WTC11 (cell line): Measurements from ENCODE around the gene UFL1. TPM values are rescaled to one million over a fixed set of nuclear protein-coding genes. Genes with fewer than 3 reads are reported as not detected.

Experiments used
- ATAC-seq: fragments of 200-7000 bp; cut with Tn5 transposase; 2 replicates; pipeline ENCODE4 v1.10.0; 2021; ENCODE audit warnings: mild to moderate bottlenecking, moderate library complexity
- CTCF ChIA-PET: fragments of 300-600 bp; sonication (Branson Sonifier 250); formaldehyde crosslinking; loops from one replicate; lab custom pipeline; 2021; ENCODE audit warnings: antibody characterized with exemption; lab: Charles Lee
- POLR2A ChIA-PET: fragments of 350-600 bp; sonication (Branson Sonifier 250); formaldehyde crosslinking; loops from one replicate; lab custom pipeline; 2021; ENCODE audit warnings: antibody characterized with exemption; lab: Charles Lee
- DNase-seq: peaks from one replicate; pipeline ENCODE4 v3.0.0; 2021; ENCODE audit warnings: low spot score
- H3K27ac Mint-ChIP-seq: 2 replicates; pipeline ENCODE4 v1.8.0; 2021; ENCODE audit warnings: mixed read lengths
- H3K27me3 Mint-ChIP-seq: 2 replicates; pipeline ENCODE4 v1.8.0; 2021; ENCODE audit warnings: low read depth, mild to moderate bottlenecking, moderate library complexity, mixed read lengths
- H3K36me3 Mint-ChIP-seq: 2 replicates; pipeline ENCODE4 v1.8.0; 2021; ENCODE audit warnings: mixed read lengths
- H3K4me1 Mint-ChIP-seq: 2 replicates; pipeline ENCODE4 v1.8.0; 2022; ENCODE audit warnings: mixed read lengths
- H3K4me3 Mint-ChIP-seq: 2 replicates; pipeline ENCODE4 v1.8.0; 2021; ENCODE audit warnings: mild to moderate bottlenecking, moderate library complexity, mixed read lengths
- H3K9me3 Mint-ChIP-seq: 2 replicates; pipeline ENCODE4 v1.8.0; 2021; ENCODE audit warnings: mixed read lengths
- ARID4B ChIP-seq: sonication (generic); formaldehyde crosslinking; IDR thresholded peaks from 2 replicates; pipeline ENCODE4 v1.8.0; 2023; ENCODE audit warnings: missing genetic modification reagents, mild to moderate bottlenecking, borderline replicate concordance
- ATF1 ChIP-seq: sonication (generic); formaldehyde crosslinking; IDR thresholded peaks from 2 replicates; pipeline ENCODE4 v1.8.1; 2023; ENCODE audit warnings: mild to moderate bottlenecking, moderate library complexity, missing genetic modification reagents
- ATF3 ChIP-seq: sonication (generic); formaldehyde crosslinking; conservative IDR thresholded peaks from 2 replicates; pipeline ENCODE4 v1.8.1; 2022; ENCODE audit warnings: mild to moderate bottlenecking, missing genetic modification reagents
- CTCF ChIP-seq: fragments of 200-600 bp; IDR thresholded peaks from 2 replicates; pipeline ENCODE4 v1.8.0; 2022; ENCODE audit warnings: antibody characterized with exemption
- E2F5 ChIP-seq: sonication (generic); formaldehyde crosslinking; IDR thresholded peaks from 2 replicates; pipeline ENCODE4 v1.8.1; 2022; ENCODE audit warnings: mild to moderate bottlenecking, moderate library complexity, missing genetic modification reagents
- EMX1 ChIP-seq: fragments of 250-450 bp; sonication (Bioruptor Pico); IDR thresholded peaks from 2 replicates; pipeline ENCODE4 v1.8.0; 2021; ENCODE audit warnings: mild to moderate bottlenecking
- FOXK1 ChIP-seq: sonication (generic); formaldehyde crosslinking; IDR thresholded peaks from 2 replicates; pipeline ENCODE4 v1.8.0; 2022; ENCODE audit warnings: mild to moderate bottlenecking, moderate library complexity, missing genetic modification reagents
- FOXP1 ChIP-seq: sonication (generic); formaldehyde crosslinking; IDR thresholded peaks from 2 replicates; pipeline ENCODE4 v1.8.0; 2022; ENCODE audit warnings: missing genetic modification reagents, mild to moderate bottlenecking, moderate library complexity, borderline replicate concordance
- GTF2I ChIP-seq: fragments of 250-450 bp; sonication (Bioruptor Pico); conservative IDR thresholded peaks from 2 replicates; pipeline ENCODE4 v1.4.0; 2021; ENCODE audit warnings: mild to moderate bottlenecking
- HMGXB4 ChIP-seq: sonication (generic); formaldehyde crosslinking; IDR thresholded peaks from 2 replicates; pipeline ENCODE4 v1.8.1; 2023; ENCODE audit warnings: mild to moderate bottlenecking, moderate library complexity, missing genetic modification reagents
- KAT7 ChIP-seq: sonication (generic); formaldehyde crosslinking; IDR thresholded peaks from 2 replicates; pipeline ENCODE4 v1.8.1; 2023; ENCODE audit warnings: missing genetic modification reagents, mild to moderate bottlenecking, borderline replicate concordance
- MAX ChIP-seq: sonication (generic); formaldehyde crosslinking; IDR thresholded peaks from 2 replicates; pipeline ENCODE4 v1.8.0; 2022; ENCODE audit warnings: mild to moderate bottlenecking, missing genetic modification reagents
- NR1H2 ChIP-seq: sonication (generic); formaldehyde crosslinking; IDR thresholded peaks from 2 replicates; pipeline ENCODE4 v1.9.0; 2021; ENCODE audit warnings: mild to moderate bottlenecking, moderate library complexity, missing genetic modification reagents
- RELA ChIP-seq: sonication (generic); formaldehyde crosslinking; IDR thresholded peaks from 2 replicates; pipeline ENCODE4 v1.8.1; 2022; ENCODE audit warnings: missing genetic modification reagents, mild to moderate bottlenecking, borderline replicate concordance
- STAT6 ChIP-seq: sonication (generic); formaldehyde crosslinking; conservative IDR thresholded peaks from 2 replicates; pipeline ENCODE4 v1.8.1; 2023; ENCODE audit warnings: mild to moderate bottlenecking, low read depth, missing genetic modification reagents, moderate library complexity
- ZBTB43 ChIP-seq: sonication (generic); formaldehyde crosslinking; IDR thresholded peaks from 2 replicates; pipeline ENCODE4 v1.8.1; 2023; ENCODE audit warnings: mild to moderate bottlenecking, missing genetic modification reagents
- ZNF281 ChIP-seq: sonication (generic); formaldehyde crosslinking; IDR thresholded peaks from 2 replicates; pipeline ENCODE4 v1.8.0; 2023; ENCODE audit warnings: mild to moderate bottlenecking, missing genetic modification reagents
- total RNA-seq: library from RNA; stranded (reverse); gene quantifications from 3 replicates; pipeline ENCODE4 v1.2.3, GENCODE V29; 2021

UFL1 gene
- total RNA-seq, 1 experiment from 2014 or later, result 15.3 TPM

GRCh38 chr6:96571551-96571950, 49.9 kb downstream of the UFL1 start:
- Mint-ChIP-seq H3K4me3 (no peak overlapping the region), H3K27ac (no peak overlapping the region), H3K9me3 (peaks cover 34% of the 10 kb centered on the region), H3K36me3 (peaks cover 32% of the 10 kb centered on the region), H3K27me3 (peaks cover 3% of the 10 kb centered on the region; the same call in 1 of the 2 replicates), H3K4me1 (peaks cover 24% of the 10 kb centered on the region)
- ATAC-seq (no peak), DNase-seq (no peak)
- ChIA-PET POLR2A (no interaction called here), CTCF (no interaction called here)
- TF ChIP-seq EMX1 (CRISPR knock-in tag), result no peak
- no peak for TF ChIP-seq ZBTB43 (CRISPR knock-in tag)
- no peak for TF ChIP-seq ATF1 (CRISPR knock-in tag)
- no peak for TF ChIP-seq NR1H2 (CRISPR knock-in tag)
- TF ChIP-seq E2F5 (CRISPR knock-in tag), result no peak
- TF ChIP-seq RELA, result no peak
- no peak for TF ChIP-seq ATF3 (CRISPR knock-in tag)
- TF ChIP-seq HMGXB4 (CRISPR knock-in tag), result no peak
- TF ChIP-seq CTCF, result no peak
- TF ChIP-seq ARID4B, result no peak
- TF ChIP-seq MAX (CRISPR knock-in tag), result no peak
- TF ChIP-seq KAT7 (CRISPR knock-in tag), result no peak

GRCh38 chr6:96575359-96575758, 53.8 kb downstream of the UFL1 start:
- 0 out of 2 replicates have a peak, but pooled peaks have one; percentile 36 for ATAC-seq
- Mint-ChIP-seq H3K4me3 (no peak overlapping the region), H3K27me3 (peaks cover 3% of the 10 kb centered on the region; the same call in 1 of the 2 replicates), H3K27ac (no peak overlapping the region), H3K9me3 (peaks cover 18% of the 10 kb centered on the region), H3K36me3 (peaks cover 16% of the 10 kb centered on the region), H3K4me1 (no peaks in the 10 kb centered on the region)
- POLR2A ChIA-PET, result interaction anchor here (0.5 kb wide), 1 partner anchor 158 kb away, joined by 3 read pairs; no protein-coding TSS in a partner anchor
- DNase-seq, result no peak
- CTCF ChIA-PET, result no interaction called here
- TF ChIP-seq FOXP1 (no peak), GTF2I (CRISPR knock-in tag) (no peak), STAT6 (no peak), FOXK1 (CRISPR knock-in tag) (no peak), ZNF281 (CRISPR knock-in tag) (no peak)
